ENCODE results near the gene SKAP1. TPM values are rescaled to one million over a fixed set of nuclear protein-coding genes. Genes with fewer than 3 reads are reported as not detected.
A peak's percentile ranks its signal among the peaks of the same experiment; 100 is the strongest.

The SKAP1 gene
- total and polyA plus RNA-seq, 10 donors: 11.5 to 28.9 (median 20.5) TPM

DNA sequence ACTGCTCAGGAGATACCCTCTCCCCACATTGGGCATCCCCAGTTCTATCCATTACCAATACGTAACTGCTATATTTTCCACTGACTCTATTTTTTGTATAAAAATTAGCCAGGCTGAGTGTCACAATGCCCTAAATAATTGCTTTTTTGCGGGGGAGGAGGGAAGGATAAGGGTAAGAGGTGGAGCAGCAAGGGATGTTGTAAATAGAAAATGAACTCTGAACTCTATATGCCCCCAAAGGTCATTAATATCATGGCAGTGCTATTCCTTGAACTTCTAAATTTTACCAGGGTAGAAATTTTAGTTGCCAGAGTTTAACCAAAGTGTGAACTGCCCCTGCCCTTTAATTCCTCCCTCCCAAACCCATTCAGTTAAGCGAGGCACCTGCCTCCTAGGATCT lies 118.7 kb downstream of the SKAP1 start:
- H3K9me3 ChIP-seq: no peaks in the 10 kb centered on the region
- 83 to 91% (median 89%) methylated on average over 3 of the region's 3 CpGs for WGBS, 5 donors
- intact Hi-C loops (cut with DNase I; ENCODE audit: low total_unique reads): no loop called here
- no peak overlapping the region for H3K27ac ChIP-seq
- no peaks in the 10 kb centered on the region for H3K36me3 ChIP-seq
- peaks cover 0 to 55% (median 9%) of the 10 kb centered on the region in 7 donors for H3K27me3 ChIP-seq (replicated peaks in 1 of 7)
- peaks cover 0 to 5% (median 0%) of the 10 kb centered on the region in 6 donors for H3K4me1 ChIP-seq
- TF ChIP-seq POLR2AphosphoS5 (IDR thresholded peaks at IDR 0.05) (no peak), POLR2A (IDR thresholded peaks at IDR 0.05) (no peak)
- TF ChIP-seq, protein P1, sequence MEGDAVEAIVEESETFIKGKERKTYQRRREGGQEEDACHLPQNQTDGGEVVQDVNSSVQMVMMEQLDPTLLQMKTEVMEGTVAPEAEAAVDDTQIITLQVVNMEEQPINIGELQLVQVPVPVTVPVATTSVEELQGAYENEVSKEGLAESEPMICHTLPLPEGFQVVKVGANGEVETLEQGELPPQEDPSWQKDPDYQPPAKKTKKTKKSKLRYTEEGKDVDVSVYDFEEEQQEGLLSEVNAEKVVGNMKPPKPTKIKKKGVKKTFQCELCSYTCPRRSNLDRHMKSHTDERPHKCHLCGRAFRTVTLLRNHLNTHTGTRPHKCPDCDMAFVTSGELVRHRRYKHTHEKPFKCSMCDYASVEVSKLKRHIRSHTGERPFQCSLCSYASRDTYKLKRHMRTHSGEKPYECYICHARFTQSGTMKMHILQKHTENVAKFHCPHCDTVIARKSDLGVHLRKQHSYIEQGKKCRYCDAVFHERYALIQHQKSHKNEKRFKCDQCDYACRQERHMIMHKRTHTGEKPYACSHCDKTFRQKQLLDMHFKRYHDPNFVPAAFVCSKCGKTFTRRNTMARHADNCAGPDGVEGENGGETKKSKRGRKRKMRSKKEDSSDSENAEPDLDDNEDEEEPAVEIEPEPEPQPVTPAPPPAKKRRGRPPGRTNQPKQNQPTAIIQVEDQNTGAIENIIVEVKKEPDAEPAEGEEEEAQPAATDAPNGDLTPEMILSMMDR (IDR thresholded peaks at IDR 0.05 in 8 of 11, conservative IDR thresholded peaks at IDR 0.05 in 3 of 11): no peak
- H3K4me3 ChIP-seq: no peak overlapping the region
- DNase-seq: no peak

DNA sequence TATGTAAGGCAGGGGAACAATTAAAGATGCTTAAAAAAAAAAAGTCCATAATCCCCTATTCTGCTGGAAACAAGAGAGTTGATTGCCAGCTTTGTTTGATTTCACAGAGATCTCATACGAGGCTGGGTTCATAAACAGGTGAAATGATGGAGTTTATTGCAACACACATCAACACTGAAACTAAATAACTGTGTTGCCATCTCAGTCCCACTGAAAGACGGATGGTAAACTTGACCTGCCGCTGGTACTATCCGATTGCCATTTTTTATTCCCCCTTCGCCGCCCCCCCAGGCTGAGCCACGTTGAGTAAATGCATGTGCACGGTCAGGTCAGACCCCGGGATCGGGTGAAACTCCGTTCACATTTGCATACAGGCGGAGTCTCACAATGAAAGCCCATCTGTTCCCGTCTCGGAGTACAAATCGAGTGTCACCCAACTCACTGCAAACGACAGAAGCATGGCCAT lies 119.2 kb downstream of the SKAP1 start:
- intact Hi-C loops (cut with DNase I; ENCODE audit: low total_unique reads): no loop called here
- Histone ChIP-seq H3K36me3 (no peaks in the 10 kb centered on the region), H3K9me3 (no peaks in the 10 kb centered on the region), H3K27me3 (replicated peaks in 1 of 7) (peaks cover 0 to 52% (median 9%) of the 10 kb centered on the region in 7 donors), H3K4me1 (peaks cover 0 to 5% (median 0%) of the 10 kb centered on the region in 6 donors), H3K27ac (no peak overlapping the region), H3K4me3 (no peak overlapping the region)
- 59 to 72% (median 69%) methylated on average over 16 of the region's 16 CpGs for WGBS, 5 donors
- TF ChIP-seq POLR2AphosphoS5 (IDR thresholded peaks at IDR 0.05) (no peak), POLR2A (IDR thresholded peaks at IDR 0.05) (no peak)
- TF ChIP-seq, protein P1 (IDR thresholded peaks at IDR 0.05 in 8 of 11, conservative IDR thresholded peaks at IDR 0.05 in 3 of 11): no peak
- peak; percentile 25 for DNase-seq

DNA sequence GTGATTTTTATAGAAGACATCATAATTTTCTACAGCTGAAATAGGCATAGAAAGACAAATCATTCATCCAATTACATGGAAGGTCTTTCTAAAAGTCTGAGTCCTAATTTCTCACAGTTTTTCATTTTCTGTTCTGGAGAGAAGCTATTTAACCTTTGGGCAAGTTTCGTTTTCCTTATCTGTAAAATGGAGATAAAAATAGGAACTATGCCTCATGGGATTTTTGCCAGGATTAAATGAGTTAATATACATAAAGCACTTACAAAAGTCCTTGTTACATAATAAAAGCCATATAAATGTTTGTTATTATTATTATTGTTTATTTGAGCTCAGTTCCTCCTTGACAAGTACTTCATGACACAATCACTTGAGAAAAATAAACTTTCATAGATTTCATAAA lies 121.4 kb downstream of the SKAP1 start:
- no peak for DNase-seq
- Histone ChIP-seq H3K4me1 (peaks cover 0 to 5% (median 0%) of the 10 kb centered on the region in 6 donors), H3K9me3 (no peaks in the 10 kb centered on the region), H3K27ac (no peak overlapping the region), H3K36me3 (no peaks in the 10 kb centered on the region), H3K27me3 (replicated peaks in 1 of 7) (peaks cover 0 to 48% (median 9%) of the 10 kb centered on the region in 7 donors), H3K4me3 (no peak overlapping the region)
- intact Hi-C loops (cut with DNase I; ENCODE audit: low total_unique reads): no loop called here
- no peak for TF ChIP-seq POLR2AphosphoS5 (IDR thresholded peaks at IDR 0.05)
- TF ChIP-seq POLR2A (IDR thresholded peaks at IDR 0.05): no peak
- TF ChIP-seq, protein P1 (IDR thresholded peaks at IDR 0.05 in 8 of 11, conservative IDR thresholded peaks at IDR 0.05 in 3 of 11): no peak
- 40 to 65% (median 58%) methylated on average over 1 of the region's 1 CpG for WGBS, 5 donors

DNA sequence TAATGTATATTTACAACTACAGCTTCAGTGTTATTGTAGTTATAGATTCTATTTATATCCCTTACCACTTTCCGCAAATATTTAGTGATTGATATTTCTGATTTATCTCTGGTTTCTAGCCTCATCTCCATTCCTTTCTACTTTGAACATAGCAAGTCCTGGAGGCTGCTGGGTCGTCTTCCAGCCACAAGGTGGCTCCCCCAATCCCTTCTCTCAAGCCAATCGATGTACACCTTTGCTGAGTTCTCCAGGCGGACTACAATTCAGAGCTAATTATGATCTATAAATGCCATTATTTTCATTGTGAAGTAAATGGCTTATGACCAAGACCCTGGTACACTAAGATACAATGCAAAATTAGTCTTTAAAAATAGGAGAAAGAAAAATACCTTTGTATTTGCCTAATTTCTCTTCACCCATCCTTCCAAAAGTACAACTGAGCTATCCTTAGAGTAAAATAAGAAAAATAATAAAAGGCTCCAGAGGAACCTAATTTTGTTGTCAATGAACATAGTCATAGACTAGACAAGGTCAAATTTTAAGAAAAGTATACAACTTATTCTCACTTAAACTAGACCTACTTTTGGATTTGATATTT lies 122.1 kb downstream of the SKAP1 start:
- Histone ChIP-seq H3K4me1 (peaks cover 0 to 5% (median 0%) of the 10 kb centered on the region in 6 donors), H3K36me3 (no peaks in the 10 kb centered on the region), H3K27me3 (replicated peaks in 1 of 7) (peaks cover 0 to 42% (median 9%) of the 10 kb centered on the region in 7 donors), H3K27ac (no peak overlapping the region), H3K4me3 (no peak overlapping the region), H3K9me3 (no peaks in the 10 kb centered on the region)
- peak; percentile 79 for DNase-seq
- intact Hi-C loops (cut with DNase I; ENCODE audit: low total_unique reads): no loop called here
- TF ChIP-seq POLR2A (IDR thresholded peaks at IDR 0.05) (no peak), POLR2AphosphoS5 (IDR thresholded peaks at IDR 0.05) (no peak)
- TF ChIP-seq, protein P1 (IDR thresholded peaks at IDR 0.05 in 8 of 11, conservative IDR thresholded peaks at IDR 0.05 in 3 of 11): peak in 10 of 11 experiments; percentile 38 to 82 (median 72)
- 25 to 38% (median 29%) methylated on average over 4 of the region's 4 CpGs for WGBS, 5 donors
